HG03108 (cell line): ENCODE measurements around the gene SF3B2.
"Not testable (repeated sequence)": the region's sequence is repeated elsewhere in the genome, so short reads cannot be mapped to it uniquely, and the experiment has no call there.

ENCODE experiments used
- ATAC-seq: cut with Tn5 transposase; IDR thresholded peaks from one replicate; pipeline ENCODE4 v1.9.1; 2021; ENCODE audit warnings: moderate library complexity; ENCODE audit not compliant: unreplicated experiment

Gene SF3B2

GRCh38 chr11:66015936-66016792 is 36.0 kb upstream of the SF3B2 start:
- no peak for ATAC-seq

DNA sequence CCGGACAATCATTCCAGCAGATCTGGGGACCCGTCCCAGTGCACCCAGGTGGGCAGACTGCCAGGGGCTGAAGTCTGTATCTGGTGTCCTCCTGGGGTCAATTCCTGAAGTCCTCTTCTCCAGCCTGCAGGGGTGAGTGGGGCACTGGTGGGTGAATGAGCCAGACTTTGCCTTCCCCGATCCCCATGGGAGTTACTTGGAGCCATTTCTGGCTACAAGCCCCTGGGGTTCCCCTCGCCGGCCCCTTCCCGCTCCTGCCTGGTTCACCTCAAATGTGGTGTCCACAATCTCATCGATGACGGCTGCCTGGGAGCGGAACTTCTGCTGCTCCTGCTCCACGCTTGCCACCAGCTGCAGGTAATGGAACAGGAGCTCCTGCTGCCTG is 35.4 kb upstream of the SF3B2 start:
- no peak for ATAC-seq

DNA sequence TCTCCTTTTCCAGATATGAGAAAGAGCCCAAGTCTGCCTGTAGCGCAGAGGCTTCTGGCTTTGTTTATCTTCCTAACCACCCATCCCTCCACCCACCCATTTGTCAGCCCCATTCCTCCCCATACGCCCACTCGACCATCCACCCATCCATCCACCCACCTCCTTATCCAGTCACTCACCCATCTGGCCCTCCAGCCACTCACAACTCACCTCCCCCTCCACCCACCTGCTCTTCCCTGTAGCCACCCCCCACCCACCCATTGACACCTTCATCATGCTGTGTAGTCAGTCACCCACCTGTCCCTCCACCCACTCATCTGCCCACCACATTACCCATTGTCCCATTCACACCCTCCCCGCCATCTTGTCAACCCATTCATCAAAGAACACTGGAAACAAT is 34.8 kb upstream of the SF3B2 start:
- no peak for ATAC-seq

DNA sequence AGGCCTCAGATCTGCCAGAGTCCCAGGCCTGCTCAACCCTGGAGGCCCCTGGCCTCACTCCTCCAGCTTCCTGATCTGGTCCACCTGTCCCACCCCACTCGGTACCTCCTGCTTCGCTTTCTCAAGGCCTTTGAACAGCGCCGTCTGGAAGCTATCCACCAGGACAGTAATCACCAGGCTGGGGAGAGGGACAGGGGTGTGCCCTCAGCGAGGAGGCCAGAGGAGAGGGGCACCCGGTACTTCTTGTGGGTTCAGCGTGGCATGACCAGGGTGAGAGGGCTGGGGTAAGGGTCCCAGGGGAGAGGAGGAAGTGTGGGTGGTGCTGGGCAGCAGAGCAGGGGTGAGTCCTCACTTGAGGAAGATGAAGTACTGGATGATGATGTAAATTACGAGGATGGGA is 32.0 kb upstream of the SF3B2 start:
- ATAC-seq, result no peak

DNA sequence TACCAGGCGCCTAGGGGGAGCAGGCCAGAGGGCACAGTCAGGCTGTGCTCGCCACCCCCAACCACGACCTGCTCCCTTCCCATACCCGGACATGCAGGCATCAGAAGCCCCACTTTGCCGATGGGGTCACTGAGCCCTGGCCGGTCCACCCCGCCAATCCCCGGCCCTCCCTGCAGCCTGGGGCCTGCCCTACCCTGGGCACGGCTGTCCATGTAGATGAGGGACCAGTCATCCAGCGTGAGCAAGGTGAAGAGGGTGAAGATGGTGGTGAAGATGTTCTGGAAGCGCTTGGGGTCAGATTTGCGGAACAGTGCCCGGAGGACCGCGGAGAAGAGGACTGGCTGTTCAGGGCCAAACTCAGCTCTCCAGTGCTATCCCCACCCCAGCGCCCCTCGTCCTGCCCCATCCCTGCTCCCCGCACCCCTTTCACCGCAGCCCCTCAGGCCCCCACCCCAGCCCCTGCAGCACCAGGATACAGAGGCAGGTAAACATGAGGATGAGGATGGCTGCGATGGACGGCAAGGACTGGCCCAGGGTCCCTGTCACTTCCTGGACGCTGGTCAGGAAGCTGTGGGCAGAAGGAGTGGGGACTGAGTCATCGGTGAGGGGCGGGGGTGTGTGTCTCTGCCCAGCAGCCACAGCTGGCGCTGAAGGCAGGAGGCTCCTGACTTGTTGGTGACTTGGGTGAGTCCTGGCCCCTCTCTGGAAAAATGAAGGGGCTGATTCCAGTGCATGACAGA is 31.4 kb upstream of the SF3B2 start:
- no peak for ATAC-seq

GRCh38 chr11:66022401-66023185 is 29.6 kb upstream of the SF3B2 start:
- no peak for ATAC-seq

GRCh38 chr11:66023186-66023440 is 29.1 kb upstream of the SF3B2 start:
- ATAC-seq, result not testable (repeated sequence)

- no peak for ATAC-seq
Measured at GRCh38 chr11:66026017-66026529, 26.1 kb upstream of the SF3B2 start, which contains the start of gene CATSPER1. CATSPER1 (minus strand) TSS chr11:66026479; CDS start chr11:66026379, 100 bp downstream.

GRCh38 chr11:66032957-66033735 is 19.0 kb upstream of the SF3B2 start:
- ATAC-seq, result no peak

- ATAC-seq, result no peak
Measured at GRCh38 chr11:66035653-66036333, 16.4 kb upstream of the SF3B2 start.

GRCh38 chr11:66036334-66036710 is 15.8 kb upstream of the SF3B2 start:
- no peak for ATAC-seq

DNA sequence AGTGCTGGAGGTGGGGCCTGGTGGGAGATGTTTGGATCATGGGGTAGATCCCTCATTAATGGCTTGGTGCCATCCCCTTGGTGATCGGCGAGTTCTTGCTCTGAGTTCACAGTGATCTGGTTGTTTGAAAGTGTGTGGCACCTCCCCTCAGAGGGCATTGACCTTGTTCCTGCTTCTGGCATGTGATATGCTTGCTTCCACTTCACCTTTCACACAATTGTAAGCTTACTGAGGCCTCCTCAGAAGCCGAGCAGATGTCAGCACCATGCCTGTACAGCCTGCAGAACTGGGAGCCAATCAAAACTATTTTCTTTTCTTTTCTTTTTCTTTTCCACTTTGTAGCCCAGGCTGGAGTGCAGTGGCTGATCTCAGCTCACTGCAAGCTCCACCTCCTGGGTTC is 14.8 kb upstream of the SF3B2 start:
- no peak for ATAC-seq

DNA sequence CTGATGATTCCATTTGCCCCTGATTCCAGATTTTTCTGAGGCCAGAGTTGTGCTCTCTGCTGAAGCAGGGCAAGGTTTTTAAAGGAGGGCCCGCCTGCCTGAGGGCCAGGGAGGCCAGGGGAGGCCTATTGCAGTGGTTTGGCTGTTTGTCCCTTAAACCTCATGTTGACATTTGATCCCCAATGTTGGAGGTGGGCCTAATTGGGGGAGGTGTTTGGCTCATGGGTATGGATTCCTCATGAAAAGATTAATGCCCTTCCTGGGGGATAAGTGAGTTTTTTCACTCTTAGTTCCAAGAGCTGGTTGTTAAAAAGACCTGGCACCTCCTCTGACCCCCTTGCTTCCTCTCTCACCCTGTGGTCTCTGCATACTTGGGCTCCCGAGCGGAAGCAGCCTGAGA is 12.4 kb upstream of the SF3B2 start:
- ATAC-seq, result no peak

GRCh38 chr11:66042227-66042995 is 9.8 kb upstream of the SF3B2 start:
- ATAC-seq, result no peak

- no peak for ATAC-seq
Measured at GRCh38 chr11:66042996-66043906, 8.9 kb upstream of the SF3B2 start.

- no peak for ATAC-seq
Measured at GRCh38 chr11:66044757-66045156, 7.4 kb upstream of the SF3B2 start.

GRCh38 chr11:66045177-66045639 is 7.0 kb upstream of the SF3B2 start:
- ATAC-seq, result no peak

DNA sequence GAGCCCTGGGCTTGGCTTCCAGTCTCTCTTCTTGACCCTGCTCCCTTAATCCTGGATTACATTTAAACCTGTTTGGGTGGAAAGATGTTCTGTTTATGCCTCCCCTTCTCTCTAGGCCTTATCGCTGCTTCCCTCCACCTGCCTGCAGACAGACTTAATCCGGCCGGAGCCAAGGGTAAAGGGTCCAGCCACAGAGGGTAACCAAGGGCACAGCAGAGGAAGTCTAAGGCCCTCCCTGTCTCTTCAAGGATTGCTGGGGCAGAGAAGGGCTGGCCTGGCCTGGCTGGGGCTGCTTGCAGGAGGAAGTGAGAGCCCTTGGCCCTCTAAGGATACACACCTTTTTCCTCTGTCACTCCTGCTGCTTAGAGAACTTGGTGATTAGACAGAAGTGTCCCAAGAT is 5.3 kb upstream of the SF3B2 start:
- ATAC-seq, result no peak
